Transverse colon (tissue), 4 donors: ENCODE measurements around the gene TSPAN17. TPM values are rescaled to one million over a fixed set of nuclear protein-coding genes. Genes with fewer than 3 reads are reported as not detected.

ENCODE experiments used
- DNase-seq: peaks from one replicate; pipeline ENCODE4 v3.0.0-alpha.2; 2019
- H3K27ac ChIP-seq, 4 donors: fragments of 200-600 bp; sonication (generic); 2 replicates each; pipeline ENCODE4 v1.5.1; 2016 to 2018; ENCODE audit warnings: inconsistent platforms in 4 of 4
- H3K27me3 ChIP-seq: fragments of 200-600 bp; sonication (generic); 2 replicates; pipeline ENCODE4 v1.5.1; 2017; ENCODE audit warnings: inconsistent platforms
- H3K36me3 ChIP-seq, 4 donors: fragments of 200-600 bp; sonication (generic); 2 replicates each; pipeline ENCODE4 v1.5.1; 2017 to 2019; ENCODE audit warnings: inconsistent platforms in 4 of 4
- H3K4me1 ChIP-seq, 4 donors: fragments of 200-600 bp; sonication (generic); 2 replicates each; pipeline ENCODE4 v1.5.1; 2017 to 2020; ENCODE audit warnings: inconsistent platforms in 4 of 4
- H3K4me3 ChIP-seq, 4 donors: fragments of 200-600 bp; sonication (generic); 1 replicate in 1 of 4; 2 replicates in 3 of 4; pipeline versions ENCODE4 v1.5.1 to v1.6.1; 2017 to 2019; ENCODE audit warnings: inconsistent platforms in 4 of 4
- H3K9me3 ChIP-seq, 2 donors: fragments of 200-600 bp; sonication (generic); 2 replicates each; pipeline ENCODE4 v1.5.1; 2017 to 2019; ENCODE audit warnings: inconsistent platforms in 2 of 2
- EP300 ChIP-seq: sonication (generic); formaldehyde crosslinking; IDR thresholded peaks from one replicate; pipeline ENCODE4 v1.6.1; 2017; ENCODE audit warnings: antibody characterized with exemption, low read depth
- POLR2A ChIP-seq: fragments of 450-650 bp; IDR thresholded peaks from one replicate; pipeline ENCODE4 v1.6.1; 2016; ENCODE audit warnings: antibody characterized with exemption, mild to moderate bottlenecking, moderate library complexity
- POLR2AphosphoS5 ChIP-seq, 3 donors: sonication (generic); formaldehyde crosslinking; IDR thresholded peaks; one replicate each; pipeline ENCODE4 v1.6.1; 2016; ENCODE audit warnings: antibody characterized with exemption in 3 of 3
- WGBS, 2 donors: methylation state at CpG; one replicate each; pipeline ENCODE4 v1.1.5; 2018; ENCODE audit warnings: low coverage in 1 of 2; 5-methylcytosine and 5-hydroxymethylcytosine counted together
- in situ Hi-C, 4 donors: fragments of 200-750 bp; cut with MboI; loops; one replicate each; pipeline versions ENCODE4 v1.15.0 to v1.15.1; 2017; ENCODE audit warnings: low sequenced_read_pairs in 3 of 4, low pct_ligation_motif_present in 1 of 4, low pct_unique_long_range_greater_than_20kb in 1 of 4
- intact Hi-C: fragments of 100-400 bp; cut with DNase I; formaldehyde crosslinking; loops from one replicate; pipeline ENCODE4 v1.15.1; 2023; ENCODE audit warnings: low total_unique reads
- total RNA-seq, 4 donors: library from RNA; depleted of rRNA; stranded (reverse); fragments of >200 nt; gene quantifications; one replicate each; pipeline ENCODE4 v1.1.0, GENCODE V29; 2016
- TF ChIP-seq, protein P1 (sequence below), 5 experiments: fragments of 200-600 bp in 3 of 5; fragments of 450-650 bp in 2 of 5; sonication (generic) in 3 of 5; IDR thresholded peaks; 1 replicate in 2 of 5; 2 replicates in 3 of 5; pipeline ENCODE4 v1.5.1; 2016 to 2017; ENCODE audit warnings: antibody characterized with exemption in 5 of 5, inconsistent platforms in 3 of 5, mild to moderate bottlenecking in 2 of 5, moderate library complexity in 1 of 5

Gene TSPAN17
- total RNA-seq, 4 donors from 2014 or later = 27.2 to 227 (median 36.1) TPM

DNA sequence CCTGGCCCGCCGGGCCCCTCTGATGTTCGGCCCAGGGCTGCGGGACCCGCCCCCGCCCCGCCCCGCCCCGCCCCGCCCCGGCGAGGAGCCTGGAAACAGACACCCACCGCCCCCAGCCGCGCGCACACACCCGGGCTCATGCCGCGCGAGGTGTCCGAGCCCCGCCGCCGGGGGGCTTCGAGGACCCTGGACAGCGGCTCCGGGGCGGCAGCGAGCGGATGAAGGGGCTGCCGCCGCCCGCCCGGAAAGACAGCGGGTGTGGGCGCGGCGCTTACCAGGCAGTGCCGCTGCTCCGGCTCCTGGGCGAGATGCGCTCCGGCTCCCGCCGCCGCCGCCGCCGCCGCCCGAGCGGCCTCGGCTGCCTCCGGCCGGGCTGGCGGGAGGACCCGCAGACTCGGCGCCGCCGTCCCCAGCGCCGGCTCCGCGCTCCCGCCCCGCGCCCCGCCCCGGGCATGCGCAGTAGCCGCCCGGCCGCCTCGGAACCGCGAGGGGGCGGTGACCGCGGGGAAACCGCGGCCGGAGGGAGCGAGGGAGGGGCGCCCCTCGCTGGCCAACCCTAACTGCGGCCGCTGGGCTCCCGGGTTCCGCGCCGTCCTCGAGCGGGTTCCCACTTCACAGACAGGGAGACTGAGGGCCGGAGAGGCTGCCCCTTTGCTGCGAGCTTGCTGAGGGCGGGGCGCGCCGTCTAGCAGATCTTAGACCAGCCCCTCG is 37.4 kb upstream of the TSPAN17 start, which contains the start of gene GPRIN1:
Gene GPRIN1 (minus strand): TSS at position 433 of the 711 bp plus-strand sequence. CDS start 10,322 bp downstream, outside the sequence.
- peaks cover 0 to 13% (median 10%) of the 10 kb centered on the region in 4 donors for H3K4me1 ChIP-seq
- H3K36me3 ChIP-seq = no peaks in the 10 kb centered on the region
- DNase-seq = peak; percentile 44
- TF ChIP-seq, protein P1, sequence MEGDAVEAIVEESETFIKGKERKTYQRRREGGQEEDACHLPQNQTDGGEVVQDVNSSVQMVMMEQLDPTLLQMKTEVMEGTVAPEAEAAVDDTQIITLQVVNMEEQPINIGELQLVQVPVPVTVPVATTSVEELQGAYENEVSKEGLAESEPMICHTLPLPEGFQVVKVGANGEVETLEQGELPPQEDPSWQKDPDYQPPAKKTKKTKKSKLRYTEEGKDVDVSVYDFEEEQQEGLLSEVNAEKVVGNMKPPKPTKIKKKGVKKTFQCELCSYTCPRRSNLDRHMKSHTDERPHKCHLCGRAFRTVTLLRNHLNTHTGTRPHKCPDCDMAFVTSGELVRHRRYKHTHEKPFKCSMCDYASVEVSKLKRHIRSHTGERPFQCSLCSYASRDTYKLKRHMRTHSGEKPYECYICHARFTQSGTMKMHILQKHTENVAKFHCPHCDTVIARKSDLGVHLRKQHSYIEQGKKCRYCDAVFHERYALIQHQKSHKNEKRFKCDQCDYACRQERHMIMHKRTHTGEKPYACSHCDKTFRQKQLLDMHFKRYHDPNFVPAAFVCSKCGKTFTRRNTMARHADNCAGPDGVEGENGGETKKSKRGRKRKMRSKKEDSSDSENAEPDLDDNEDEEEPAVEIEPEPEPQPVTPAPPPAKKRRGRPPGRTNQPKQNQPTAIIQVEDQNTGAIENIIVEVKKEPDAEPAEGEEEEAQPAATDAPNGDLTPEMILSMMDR (IDR thresholded peaks at IDR 0.05) = peak in 2 of 5 experiments; percentile 10 to 19
- TF ChIP-seq EP300 (no peak), POLR2A (no peak), POLR2AphosphoS5 (IDR thresholded peaks at IDR 0.05) (no peak)
- intact Hi-C loops (no loop called here), in situ Hi-C loops (no loop called here)
- peak within 1 kb of the TSS; percentile 45 to 72 (median 58) for H3K4me3 ChIP-seq
- peaks cover 27% of the 10 kb centered on the region for H3K27me3 ChIP-seq
- WGBS, 2 donors = 0% methylated on average over 2 of the region's 101 CpGs; no CpG with 5 or more reads in 1 of the 2 donors
- H3K9me3 ChIP-seq = no peaks in the 10 kb centered on the region
- peak within 1 kb of the TSS in 2 of 4 donors; percentile 18 to 53 for H3K27ac ChIP-seq

DNA sequence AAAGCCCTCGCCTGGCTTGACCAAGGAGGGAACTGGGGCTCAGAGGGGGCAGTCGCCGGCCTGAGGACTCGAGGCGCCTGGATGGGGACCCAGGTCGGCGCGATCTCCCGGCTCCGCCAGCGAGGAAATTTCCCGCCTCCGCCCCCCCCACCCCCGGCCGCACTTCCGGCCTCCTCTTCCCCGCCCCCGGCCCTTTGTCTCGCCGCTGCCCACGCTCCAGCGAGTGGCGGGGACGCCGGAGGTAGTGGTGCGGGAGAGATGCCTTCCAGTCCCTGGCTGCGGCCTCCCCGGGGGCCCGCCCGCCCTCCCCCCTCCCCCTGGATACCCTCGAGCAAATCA is 36.9 kb upstream of the TSPAN17 start:
- intact Hi-C loops = no loop called here
- no peaks in the 10 kb centered on the region for H3K9me3 ChIP-seq
- 2% methylated on average over 13 of the region's 31 CpGs; no CpG with 5 or more reads in 1 of the 2 donors for WGBS, 2 donors
- TF ChIP-seq, protein P1 (IDR thresholded peaks at IDR 0.05) = no peak
- no peak for TF ChIP-seq POLR2AphosphoS5 (IDR thresholded peaks at IDR 0.05)
- no peak for TF ChIP-seq POLR2A
- no peak for TF ChIP-seq EP300
- H3K4me3 ChIP-seq = peak overlapping the region; percentile 45 to 72 (median 58)
- H3K4me1 ChIP-seq = peaks cover 0 to 13% (median 10%) of the 10 kb centered on the region in 4 donors
- H3K36me3 ChIP-seq = no peaks in the 10 kb centered on the region
- peaks cover 32% of the 10 kb centered on the region for H3K27me3 ChIP-seq
- in situ Hi-C loops = no loop called here
- H3K27ac ChIP-seq = peak overlapping the region in 2 of 4 donors; percentile 18 to 53
- DNase-seq = no peak

DNA sequence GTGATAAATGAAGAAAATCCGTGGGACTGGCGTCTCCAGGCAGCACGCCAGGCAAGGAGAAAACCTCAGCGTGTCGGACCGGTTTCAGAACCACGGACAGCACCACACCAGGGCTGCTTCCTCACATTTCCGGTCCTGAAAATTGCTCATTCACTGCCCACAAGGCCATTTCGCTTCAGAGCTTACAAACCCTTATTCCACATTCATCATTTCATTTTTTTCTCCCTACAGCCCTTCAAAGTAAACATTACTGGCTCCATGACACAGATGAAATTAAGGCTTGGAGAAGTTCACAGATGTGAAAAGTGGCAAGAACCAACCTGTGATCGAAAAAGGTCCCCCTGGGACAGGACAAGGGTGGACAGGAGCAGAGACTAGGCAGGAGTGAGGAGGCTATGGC is 35.8 kb upstream of the TSPAN17 start:
- peak; percentile 76 for DNase-seq
- no peak for TF ChIP-seq POLR2AphosphoS5 (IDR thresholded peaks at IDR 0.05)
- Histone ChIP-seq H3K4me3 (no peak overlapping the region), H3K4me1 (peaks cover 0 to 13% (median 10%) of the 10 kb centered on the region in 4 donors), H3K9me3 (no peaks in the 10 kb centered on the region), H3K27me3 (peaks cover 40% of the 10 kb centered on the region), H3K27ac (no peak overlapping the region), H3K36me3 (no peaks in the 10 kb centered on the region)
- 11% methylated on average over 10 of the region's 10 CpGs; no CpG with 5 or more reads in 1 of the 2 donors for WGBS, 2 donors
- intact Hi-C loops (no loop called here), in situ Hi-C loops (no loop called here)

DNA sequence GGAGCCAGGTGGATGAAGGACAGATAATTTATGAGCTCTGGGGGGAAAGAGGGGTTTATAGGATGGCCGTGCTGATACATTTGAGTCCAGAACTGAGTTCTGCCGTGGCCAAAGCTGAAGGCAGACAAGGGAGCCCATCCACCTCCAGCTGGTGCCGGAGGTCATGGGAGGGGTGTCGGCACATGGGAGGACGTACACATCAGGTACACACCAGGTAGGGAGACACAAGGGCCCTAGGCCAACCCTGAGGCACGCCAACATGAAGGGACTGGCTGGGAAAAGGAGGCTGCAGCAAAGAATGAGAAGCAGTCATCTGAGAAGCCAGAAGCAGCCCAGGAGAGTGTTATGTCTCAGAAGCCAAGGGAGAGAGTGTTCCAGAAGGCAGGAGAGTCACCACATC is 35.3 kb upstream of the TSPAN17 start:
- peaks cover 0 to 13% (median 10%) of the 10 kb centered on the region in 4 donors for H3K4me1 ChIP-seq
- no peaks in the 10 kb centered on the region for H3K36me3 ChIP-seq
- H3K27me3 ChIP-seq = peaks cover 46% of the 10 kb centered on the region
- no peak overlapping the region for H3K4me3 ChIP-seq
- TF ChIP-seq POLR2AphosphoS5 (IDR thresholded peaks at IDR 0.05) (no peak), POLR2A (no peak), EP300 (no peak)
- TF ChIP-seq, protein P1 (IDR thresholded peaks at IDR 0.05) = no peak
- H3K27ac ChIP-seq = no peak overlapping the region
- in situ Hi-C loops = no loop called here
- no peak for DNase-seq
- intact Hi-C loops = no loop called here
- 74 to 78% methylated on average over 4 to 6 of the region's 6 CpGs for WGBS, 2 donors
- H3K9me3 ChIP-seq = no peaks in the 10 kb centered on the region
